VCaP (cell line): Measurements from ENCODE around the gene CCM2L.

Experiments
- H3K27ac ChIP-seq: fragments of 450-650 bp; 2 replicates; pipeline ENCODE4 v1.5.1; 2017
- TF ChIP-seq, protein P1 (sequence below): fragments of 450-650 bp; conservative IDR thresholded peaks from 2 replicates; pipeline ENCODE4 v1.5.1; 2017; ENCODE audit warnings: mild to moderate bottlenecking, moderate library complexity

The CCM2L gene

DNA sequence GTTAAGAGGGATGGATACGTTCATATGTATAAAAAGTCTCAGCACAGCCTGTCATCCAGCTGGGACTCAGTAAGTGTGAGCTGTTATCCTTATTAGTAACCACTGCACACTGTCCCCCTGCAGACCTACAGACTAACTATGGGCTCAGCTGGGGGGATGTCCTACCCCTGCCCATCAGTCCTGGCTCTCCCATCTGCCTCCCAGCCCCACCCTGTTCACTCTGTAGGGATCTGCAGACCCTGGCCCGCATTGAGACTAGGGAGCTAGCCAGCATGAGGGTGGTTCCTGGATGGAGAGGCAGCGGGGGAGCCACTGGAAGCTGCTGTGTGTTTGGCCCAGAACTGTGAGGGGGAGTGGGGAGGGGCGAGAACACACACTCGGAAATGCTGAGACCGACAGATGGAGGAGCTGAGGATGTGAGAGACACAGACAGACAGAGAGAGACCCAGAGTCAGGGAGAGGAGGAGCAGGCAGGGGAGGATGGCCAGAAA, 25.2 kb upstream of the CCM2L start:
- TF ChIP-seq, protein P1, sequence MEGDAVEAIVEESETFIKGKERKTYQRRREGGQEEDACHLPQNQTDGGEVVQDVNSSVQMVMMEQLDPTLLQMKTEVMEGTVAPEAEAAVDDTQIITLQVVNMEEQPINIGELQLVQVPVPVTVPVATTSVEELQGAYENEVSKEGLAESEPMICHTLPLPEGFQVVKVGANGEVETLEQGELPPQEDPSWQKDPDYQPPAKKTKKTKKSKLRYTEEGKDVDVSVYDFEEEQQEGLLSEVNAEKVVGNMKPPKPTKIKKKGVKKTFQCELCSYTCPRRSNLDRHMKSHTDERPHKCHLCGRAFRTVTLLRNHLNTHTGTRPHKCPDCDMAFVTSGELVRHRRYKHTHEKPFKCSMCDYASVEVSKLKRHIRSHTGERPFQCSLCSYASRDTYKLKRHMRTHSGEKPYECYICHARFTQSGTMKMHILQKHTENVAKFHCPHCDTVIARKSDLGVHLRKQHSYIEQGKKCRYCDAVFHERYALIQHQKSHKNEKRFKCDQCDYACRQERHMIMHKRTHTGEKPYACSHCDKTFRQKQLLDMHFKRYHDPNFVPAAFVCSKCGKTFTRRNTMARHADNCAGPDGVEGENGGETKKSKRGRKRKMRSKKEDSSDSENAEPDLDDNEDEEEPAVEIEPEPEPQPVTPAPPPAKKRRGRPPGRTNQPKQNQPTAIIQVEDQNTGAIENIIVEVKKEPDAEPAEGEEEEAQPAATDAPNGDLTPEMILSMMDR: no peak

DNA sequence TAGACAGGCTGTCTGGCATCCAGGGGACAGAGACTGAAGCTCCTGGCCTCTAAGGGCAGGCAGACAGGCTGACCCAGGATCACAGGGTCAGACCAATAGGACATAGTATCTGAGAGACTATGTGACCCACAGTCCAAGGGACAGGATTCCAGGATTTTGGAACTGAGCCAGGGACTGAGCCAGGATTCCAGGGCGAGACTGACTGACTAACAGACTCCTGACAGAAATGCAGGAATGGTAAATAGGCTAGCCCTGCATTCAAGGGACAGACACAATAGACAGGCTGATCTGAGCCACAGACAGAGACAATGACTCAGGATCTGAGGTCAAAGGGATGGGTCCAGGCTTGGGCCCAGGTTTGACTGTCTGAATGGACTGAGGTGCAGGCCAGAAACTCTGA, 22.5 kb upstream of the CCM2L start:
- H3K27ac ChIP-seq: no peak overlapping the region
- TF ChIP-seq, protein P1: no peak

More for the DNA sequence above, 25.2 kb upstream of the CCM2L start:
- no peak overlapping the region for H3K27ac ChIP-seq

DNA sequence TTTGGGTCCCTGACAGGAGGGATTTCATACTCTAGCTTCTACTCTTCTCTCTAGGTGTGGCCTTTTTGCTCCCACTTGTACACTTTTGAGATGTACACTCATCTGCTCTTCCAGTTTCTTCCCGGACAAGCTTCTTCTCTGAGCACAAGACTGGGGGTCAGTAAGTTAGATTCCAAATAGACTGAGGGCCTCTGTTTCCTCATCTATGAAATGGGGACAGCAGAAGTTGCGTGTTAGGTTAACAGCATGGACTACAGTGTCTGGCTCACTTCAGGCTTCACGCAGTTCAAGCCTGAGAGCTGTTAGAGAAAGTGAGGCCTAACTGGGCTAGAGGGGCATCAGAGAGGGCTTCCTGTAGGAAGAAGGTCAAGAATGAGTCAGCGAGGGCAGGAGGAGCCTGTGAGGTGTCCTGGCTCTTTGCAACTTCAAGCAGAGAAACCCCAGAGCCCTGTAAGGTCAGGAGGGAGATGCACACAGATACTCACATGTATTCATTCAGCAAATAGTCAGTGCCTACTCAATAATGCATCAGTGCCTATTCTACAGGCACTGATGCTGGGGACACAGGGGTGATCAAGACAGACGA, 21.7 kb upstream of the CCM2L start:
- TF ChIP-seq, protein P1: no peak
- no peak overlapping the region for H3K27ac ChIP-seq

DNA sequence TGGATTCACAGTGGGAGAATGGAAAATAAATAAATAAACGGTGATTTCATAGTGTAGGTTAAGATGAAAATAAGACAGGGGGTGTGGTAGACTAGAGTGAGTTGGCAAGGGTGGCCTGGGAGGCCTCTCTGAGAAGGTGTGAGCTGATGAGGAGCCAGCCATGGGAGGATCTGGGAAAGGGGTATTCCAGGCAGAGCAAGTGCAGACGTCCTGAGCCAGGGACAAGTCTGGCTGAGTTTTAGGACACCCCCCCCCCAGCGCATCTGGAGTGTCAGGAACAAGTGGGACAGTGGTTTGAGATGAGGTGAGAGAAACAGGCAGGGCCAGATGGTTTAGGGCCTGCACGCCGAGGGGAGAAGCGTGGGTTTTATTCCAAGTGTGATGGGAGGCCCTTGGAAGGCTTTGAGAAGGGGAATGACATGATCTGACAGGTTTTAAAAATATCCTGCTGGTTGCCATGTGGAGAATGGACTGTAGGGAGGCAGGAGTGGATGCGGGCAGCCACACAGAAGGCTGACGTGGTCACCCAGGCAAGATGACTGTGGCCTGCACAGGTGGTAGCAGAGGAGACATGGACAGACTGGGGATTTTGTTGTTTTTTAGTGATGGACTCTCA, 21.1 kb upstream of the CCM2L start:
- TF ChIP-seq, protein P1: no peak

DNA sequence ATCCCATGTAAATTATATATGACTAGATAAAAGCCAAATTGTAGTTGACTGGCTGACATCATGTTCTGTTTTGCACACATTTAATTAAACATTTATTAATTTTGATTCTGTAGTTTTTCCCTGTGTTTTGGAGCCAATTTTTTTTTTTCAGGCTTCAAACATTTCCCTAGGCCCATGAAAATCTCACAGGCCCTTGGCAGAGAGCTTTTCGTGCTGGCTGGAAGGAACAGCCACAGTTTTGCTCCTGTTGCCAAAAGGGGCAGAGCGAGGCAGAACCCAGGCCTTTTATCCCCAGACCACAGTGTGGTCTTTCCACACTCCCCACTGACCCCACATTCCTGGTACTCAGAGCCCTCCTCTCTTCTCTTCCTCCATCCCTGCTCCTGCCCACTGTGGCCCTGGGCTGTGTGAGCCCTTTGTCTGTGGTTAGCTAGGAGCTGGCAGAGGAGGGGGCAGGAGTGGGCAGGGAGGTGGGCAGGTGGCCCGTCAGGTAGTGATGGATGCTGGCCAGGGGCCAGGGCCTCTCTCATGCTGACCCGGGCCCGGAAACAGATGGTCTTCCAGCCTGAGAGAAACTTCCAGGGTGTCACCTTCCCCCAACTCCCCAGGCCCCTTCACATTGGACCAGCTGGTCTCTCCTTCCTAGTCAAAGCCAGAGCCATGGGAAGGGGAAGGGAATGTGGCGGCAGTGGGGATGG, 19.4 kb upstream of the CCM2L start:
- TF ChIP-seq, protein P1: no peak
- no peak overlapping the region for H3K27ac ChIP-seq

More for the DNA sequence above, 21.1 kb upstream of the CCM2L start:
- no peak overlapping the region for H3K27ac ChIP-seq

DNA sequence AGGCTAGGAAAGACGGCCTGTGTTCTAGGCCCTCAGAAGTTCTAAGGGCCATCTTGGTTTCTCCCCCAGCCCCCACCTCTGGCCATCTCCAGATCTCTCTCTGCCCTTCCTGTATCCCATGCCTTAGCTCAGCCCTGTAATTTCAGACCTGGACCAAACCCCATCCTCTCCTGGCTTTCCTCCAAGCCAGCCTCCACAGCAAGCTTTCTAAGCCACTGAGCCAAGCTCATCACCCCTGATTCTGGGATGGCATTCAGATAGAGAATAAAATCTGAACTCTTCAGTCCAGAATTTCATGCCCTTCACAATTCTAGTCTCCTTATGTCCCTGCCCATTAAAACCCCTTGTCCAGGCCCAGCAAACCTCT, 18.9 kb upstream of the CCM2L start:
- TF ChIP-seq, protein P1: no peak
- H3K27ac ChIP-seq: no peak overlapping the region

DNA sequence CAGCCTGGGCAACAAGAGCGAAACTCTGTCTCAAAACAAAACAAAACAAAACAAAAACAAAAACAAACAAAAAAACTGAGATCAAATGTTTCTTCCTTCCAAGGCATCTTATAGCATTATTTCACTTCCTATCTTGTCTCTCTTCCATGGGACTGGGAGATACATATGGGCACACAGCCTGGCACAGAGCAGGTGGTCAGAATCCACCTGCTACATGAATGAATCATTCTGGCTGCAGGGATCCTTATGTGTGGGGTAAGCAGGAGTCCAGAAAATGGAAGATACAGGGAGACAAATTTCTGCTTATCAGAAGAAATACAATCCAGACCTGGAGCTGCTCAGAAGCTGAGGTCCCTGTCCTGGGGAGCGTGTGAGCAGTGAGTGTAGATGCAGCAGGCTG, 18.2 kb upstream of the CCM2L start:
- TF ChIP-seq, protein P1: no peak
- no peak overlapping the region for H3K27ac ChIP-seq
